AG09319 (cell line): Measurements from ENCODE around the gene CACFD1.
"Not testable (repeated sequence)": the region's sequence is repeated elsewhere in the genome, so short reads cannot be mapped to it uniquely, and the experiment has no call there.

Experiments used
- DNase-seq: peaks from one replicate; pipeline ENCODE4 v3.0.0-alpha.2; 2010; ENCODE audit warnings: low read depth; ENCODE audit errors: extremely low read depth
- TF ChIP-seq, protein P1 (sequence below): IDR thresholded peaks from 2 replicates; pipeline ENCODE4 v1.5.1; 2011; ENCODE audit warnings: low read depth, mild to moderate bottlenecking, inconsistent platforms, low read length, moderate library complexity

Gene CACFD1

DNA sequence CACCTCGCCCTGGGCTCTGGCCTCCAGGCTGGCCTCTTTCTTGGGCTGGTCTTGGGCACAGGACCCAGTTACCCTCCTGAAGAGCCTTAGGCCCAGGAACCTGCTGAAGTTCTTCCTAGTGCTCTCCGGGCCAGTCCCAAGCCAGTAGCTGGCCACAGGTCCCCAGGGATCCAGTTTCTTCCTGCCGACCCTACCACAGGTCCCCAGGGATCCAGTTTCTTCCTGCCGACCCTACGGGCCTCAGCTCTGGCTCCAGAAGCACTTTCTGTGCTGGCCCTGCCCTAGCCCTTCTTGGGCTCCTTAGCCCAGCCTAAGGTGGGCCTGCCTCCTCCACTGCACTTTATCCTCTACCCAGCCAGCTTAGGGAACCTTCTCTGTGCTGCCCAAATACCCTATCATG lies 18.2 kb upstream of the CACFD1 start:
- no peak for DNase-seq
- TF ChIP-seq, protein P1, sequence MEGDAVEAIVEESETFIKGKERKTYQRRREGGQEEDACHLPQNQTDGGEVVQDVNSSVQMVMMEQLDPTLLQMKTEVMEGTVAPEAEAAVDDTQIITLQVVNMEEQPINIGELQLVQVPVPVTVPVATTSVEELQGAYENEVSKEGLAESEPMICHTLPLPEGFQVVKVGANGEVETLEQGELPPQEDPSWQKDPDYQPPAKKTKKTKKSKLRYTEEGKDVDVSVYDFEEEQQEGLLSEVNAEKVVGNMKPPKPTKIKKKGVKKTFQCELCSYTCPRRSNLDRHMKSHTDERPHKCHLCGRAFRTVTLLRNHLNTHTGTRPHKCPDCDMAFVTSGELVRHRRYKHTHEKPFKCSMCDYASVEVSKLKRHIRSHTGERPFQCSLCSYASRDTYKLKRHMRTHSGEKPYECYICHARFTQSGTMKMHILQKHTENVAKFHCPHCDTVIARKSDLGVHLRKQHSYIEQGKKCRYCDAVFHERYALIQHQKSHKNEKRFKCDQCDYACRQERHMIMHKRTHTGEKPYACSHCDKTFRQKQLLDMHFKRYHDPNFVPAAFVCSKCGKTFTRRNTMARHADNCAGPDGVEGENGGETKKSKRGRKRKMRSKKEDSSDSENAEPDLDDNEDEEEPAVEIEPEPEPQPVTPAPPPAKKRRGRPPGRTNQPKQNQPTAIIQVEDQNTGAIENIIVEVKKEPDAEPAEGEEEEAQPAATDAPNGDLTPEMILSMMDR, result no peak

DNA sequence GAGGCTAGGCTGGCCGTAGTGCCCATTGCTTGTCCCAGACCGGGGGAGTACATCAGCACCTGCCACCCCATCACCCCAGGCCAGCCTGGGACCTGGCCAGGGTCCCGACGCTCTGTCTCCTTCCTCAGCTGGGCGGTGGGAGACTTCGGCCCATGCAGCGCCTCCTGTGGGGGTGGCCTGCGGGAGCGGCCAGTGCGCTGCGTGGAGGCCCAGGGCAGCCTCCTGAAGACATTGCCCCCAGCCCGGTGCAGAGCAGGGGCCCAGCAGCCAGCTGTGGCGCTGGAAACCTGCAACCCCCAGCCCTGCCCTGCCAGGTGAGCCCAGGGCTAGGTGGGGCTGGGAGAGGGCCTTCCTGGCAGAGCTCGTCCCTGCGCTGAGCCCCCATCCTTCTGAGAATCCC lies 16.5 kb upstream of the CACFD1 start:
- TF ChIP-seq, protein P1, result no peak
- DNase-seq, result no peak

DNA sequence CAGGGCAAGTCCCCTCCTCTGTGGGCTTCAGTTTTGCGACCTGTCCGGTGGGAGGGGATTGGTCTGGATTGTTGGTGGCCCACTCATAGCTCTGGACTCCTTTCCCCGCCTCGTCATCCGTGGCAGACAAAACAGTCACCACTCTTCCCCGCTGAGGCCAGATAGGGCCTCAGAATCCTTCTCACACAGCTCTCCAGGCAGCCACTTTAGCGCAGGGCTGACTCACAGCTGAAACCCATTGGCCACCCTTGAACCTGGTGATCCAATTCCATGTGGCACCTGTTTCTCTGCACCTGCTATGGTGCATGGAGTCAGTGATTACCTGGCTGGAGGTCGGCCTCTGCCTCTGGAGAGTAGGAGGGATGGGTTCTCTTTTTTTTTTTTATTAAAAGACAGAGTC lies 15.8 kb upstream of the CACFD1 start:
- DNase-seq, result no peak

DNA sequence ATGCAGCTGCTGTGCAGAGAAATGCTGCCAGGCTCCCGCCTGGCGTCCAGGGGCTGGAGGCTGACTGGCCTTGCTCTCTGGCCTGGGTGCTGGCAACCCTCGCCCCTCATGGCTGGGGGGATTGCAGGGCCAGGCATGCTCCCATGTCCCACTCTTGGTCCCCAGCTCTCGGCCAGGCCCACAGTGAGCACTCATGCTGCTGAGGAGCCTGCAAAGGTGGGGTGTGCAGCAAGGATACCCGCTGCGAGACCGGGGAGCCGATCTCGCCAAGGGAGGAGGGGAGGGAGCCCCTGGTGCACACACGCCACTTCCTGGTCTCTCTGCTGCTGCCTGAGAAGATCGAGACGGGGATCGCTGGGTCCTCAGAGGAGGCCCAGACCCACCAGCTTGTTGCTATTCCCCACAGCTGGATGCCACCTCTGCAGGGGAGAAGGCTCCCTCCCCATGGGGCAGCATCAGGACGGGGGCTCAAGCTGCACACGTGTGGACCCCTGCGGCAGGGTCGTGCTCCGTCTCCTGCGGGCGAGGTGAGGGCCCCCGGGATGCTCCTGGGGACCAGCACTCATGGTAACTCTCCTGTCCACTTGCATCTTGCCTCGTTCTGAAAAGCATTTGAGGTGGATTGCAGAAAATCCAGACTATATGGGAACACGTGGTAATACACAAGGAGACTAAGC lies 14.3 kb upstream of the CACFD1 start:
- DNase-seq, result no peak
- TF ChIP-seq, protein P1, result no peak

More for the DNA sequence above, 15.8 kb upstream of the CACFD1 start:
- TF ChIP-seq, protein P1, result no peak

DNA sequence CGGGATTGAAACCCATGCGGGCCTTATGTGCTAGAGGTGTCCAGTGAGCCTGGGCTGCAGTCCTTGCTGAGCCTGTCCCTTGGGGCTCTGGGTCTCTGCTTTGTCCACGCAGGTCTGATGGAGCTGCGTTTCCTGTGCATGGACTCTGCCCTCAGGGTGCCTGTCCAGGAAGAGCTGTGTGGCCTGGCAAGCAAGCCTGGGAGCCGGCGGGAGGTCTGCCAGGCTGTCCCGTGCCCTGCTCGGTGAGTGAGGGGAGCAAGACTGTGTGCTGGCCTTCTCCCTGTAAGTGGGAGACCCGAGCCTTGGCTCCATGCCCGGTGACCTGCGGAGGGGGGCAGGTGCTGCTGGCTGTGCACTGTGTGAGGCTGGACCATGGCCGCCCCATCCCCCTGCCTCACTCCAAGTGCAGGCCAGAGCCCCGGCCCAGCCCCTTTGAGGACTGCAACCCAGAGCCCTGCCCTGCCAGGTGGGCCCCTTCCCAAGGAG lies 11.2 kb upstream of the CACFD1 start:
- DNase-seq, result no peak
- TF ChIP-seq, protein P1, result no peak

DNA sequence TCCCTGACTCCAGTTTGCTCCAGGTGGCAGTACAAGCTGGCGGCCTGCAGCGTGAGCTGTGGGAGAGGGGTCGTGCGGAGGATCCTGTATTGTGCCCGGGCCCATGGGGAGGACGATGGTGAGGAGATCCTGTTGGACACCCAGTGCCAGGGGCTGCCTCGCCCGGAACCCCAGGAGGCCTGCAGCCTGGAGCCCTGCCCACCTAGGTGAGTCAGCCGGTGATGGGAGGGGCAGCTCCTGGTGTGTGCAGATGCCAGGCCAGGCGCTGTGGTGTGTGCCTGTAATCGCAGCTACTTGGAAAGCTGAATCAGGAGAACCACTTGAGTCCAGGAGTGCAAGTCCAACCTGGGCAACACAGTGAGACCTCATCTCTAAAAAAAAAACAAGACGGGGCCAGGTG lies 10.0 kb upstream of the CACFD1 start:
- no peak for DNase-seq
- TF ChIP-seq, protein P1, result no peak

DNA sequence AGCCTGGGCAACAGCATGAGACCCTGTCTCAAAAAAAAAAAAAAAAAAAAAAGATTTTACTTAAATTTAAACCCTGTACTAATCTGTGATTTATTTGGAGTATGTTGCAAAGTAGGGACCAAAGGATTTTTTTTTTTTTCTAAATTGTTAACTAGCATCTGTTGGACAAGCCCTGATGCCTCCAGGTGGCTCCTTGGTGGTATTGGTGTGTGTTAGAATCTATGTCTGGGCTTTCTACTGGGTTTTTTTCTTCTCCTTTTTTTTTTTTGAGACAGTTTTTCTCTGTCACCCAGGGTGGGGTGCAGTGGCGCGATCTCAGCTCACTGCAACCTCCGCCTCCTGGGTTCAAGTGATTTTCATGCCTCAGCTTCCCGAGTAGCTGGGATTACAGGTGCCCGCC lies 7.9 kb upstream of the CACFD1 start:
- not testable (repeated sequence) for DNase-seq

DNA sequence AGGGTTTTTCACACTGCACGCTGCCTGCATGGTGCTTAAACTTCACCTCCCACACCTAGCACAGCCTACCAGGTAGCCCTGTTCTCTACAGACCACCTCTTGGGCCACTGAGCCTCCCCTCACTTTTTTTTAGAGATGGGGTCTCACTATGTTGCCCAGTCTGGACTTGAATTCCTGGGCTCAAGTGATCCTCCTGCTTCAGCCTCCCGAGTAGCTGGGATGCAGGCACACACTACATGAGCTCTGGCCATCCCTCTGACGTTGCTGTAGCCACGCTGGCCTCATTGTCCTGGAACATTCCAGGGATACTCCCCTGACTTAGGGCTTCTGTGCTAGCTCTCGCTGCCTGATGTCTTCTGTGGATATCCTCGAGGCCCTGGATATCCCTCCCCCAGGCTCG lies 7.2 kb upstream of the CACFD1 start:
- DNase-seq, result no peak
- TF ChIP-seq, protein P1, result no peak
